ENCODE measurements around the gene STXBP6. TPM values are rescaled to one million over a fixed set of nuclear protein-coding genes. Genes with fewer than 3 reads are reported as not detected.

Gene STXBP6
- total RNA-seq, 2 experiments from 2014 or later, result not detected

DNA sequence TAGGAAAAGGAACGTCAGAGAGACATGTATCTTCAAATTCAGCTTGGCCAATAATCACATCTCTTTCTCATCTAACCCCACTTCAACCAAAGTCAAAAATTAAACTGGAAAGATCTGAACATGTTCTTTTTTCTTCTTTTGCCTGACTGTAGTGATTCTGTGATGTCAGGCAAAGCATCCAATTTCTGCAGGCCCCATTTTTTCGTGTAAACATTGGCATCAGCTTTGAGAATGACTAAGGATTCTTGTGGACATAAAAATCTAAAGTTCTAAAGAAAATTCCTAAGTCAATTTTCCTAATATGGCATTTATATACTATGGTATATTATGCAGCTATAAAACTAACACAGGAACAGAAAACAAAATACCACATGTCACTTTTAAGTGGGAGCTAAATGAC lies 89.1 kb downstream of the STXBP6 start:
- no peak overlapping the region for H3K27ac Mint-ChIP-seq
- no peaks in the 10 kb centered on the region for H3K9me3 Mint-ChIP-seq (ENCODE audit: low read depth)
- no peaks in the 10 kb centered on the region for H3K36me3 Mint-ChIP-seq
- ATAC-seq (no peak), DNase-seq (no peak)
- CTCF ChIA-PET, result no interaction called here
- H3K4me1 Mint-ChIP-seq, result no peaks in the 10 kb centered on the region
- H3K27me3 Mint-ChIP-seq, result peaks cover 4% of the 10 kb centered on the region
- no peak overlapping the region for H3K4me3 Mint-ChIP-seq

DNA sequence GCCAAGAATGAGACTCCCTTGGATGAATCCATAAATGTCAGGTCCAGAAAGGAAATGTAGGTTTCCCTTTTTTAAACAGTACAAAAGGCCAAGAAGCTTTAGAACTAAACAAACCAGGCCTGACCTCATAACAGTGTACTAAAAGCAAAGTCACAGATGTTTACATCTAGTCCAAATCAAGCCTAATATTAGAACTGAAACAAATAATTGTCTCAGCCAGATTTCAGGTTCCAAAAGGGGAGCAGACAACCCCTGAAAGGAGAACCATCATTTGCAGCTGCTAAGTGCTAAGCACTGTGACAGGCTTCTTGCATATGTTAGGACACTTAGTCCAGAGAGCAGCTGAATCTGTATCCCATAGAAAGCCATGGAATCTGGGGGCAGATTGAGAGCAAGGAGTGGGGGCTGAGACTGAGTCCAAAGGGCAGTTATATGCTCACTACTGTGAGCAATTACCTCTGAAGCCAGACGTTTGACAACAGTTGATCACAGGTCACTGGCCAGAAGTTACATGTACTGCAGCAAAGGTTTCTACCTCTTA lies 90.1 kb downstream of the STXBP6 start:
- Mint-ChIP-seq H3K9me3 (ENCODE audit: low read depth) (no peaks in the 10 kb centered on the region), H3K4me3 (no peak overlapping the region), H3K36me3 (no peaks in the 10 kb centered on the region), H3K27me3 (peaks cover 4% of the 10 kb centered on the region), H3K4me1 (no peaks in the 10 kb centered on the region), H3K27ac (no peak overlapping the region)
- ATAC-seq (no peak), DNase-seq (no peak)
- CTCF ChIA-PET, result no interaction called here

DNA sequence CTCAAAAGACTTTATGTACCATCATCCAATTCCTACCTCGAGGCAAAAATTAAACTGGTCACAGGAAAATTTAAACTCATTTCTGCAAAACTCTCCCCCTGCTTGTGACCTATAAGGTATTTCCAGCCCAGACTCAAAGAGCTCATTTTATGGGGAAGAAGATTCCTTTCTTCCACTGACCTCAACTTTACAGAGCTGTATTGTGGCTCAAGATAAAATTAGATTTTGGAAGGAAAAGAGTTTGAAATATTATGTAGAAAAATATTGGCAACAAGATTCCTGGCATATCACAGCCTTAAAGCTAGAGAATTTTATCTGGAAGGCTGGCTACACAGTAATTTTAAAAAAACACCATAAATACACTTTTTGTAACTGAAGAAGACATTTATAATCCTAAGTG lies 91.7 kb downstream of the STXBP6 start:
- H3K36me3 Mint-ChIP-seq, result no peaks in the 10 kb centered on the region
- H3K4me3 Mint-ChIP-seq, result no peak overlapping the region
- H3K9me3 Mint-ChIP-seq (ENCODE audit: low read depth), result no peaks in the 10 kb centered on the region
- DNase-seq, result no peak
- peaks cover 4% of the 10 kb centered on the region for H3K27me3 Mint-ChIP-seq
- H3K27ac Mint-ChIP-seq, result no peak overlapping the region
- H3K4me1 Mint-ChIP-seq, result no peaks in the 10 kb centered on the region
- ATAC-seq, result no peak
- CTCF ChIA-PET, result no interaction called here

DNA sequence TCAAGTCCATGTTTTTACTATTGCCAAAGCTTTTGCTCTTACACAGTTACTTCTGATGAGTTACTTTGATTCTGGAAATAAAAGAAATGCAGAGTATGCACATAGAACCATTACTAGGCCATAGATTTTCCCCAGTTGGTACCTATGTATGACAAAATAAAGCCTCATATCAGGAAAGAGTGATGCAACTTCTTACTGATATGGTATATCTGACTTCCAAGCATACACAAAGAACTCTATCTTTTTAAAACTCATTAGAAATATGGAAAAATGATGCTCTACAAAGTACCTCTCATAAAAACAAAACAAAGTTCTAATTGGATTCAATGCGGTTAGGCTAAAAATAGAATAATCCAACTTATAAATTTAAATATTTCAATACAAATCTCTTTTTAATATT lies 92.1 kb downstream of the STXBP6 start:
- Mint-ChIP-seq H3K4me1 (no peaks in the 10 kb centered on the region), H3K27me3 (peaks cover 4% of the 10 kb centered on the region), H3K4me3 (no peak overlapping the region), H3K36me3 (no peaks in the 10 kb centered on the region), H3K9me3 (ENCODE audit: low read depth) (no peaks in the 10 kb centered on the region), H3K27ac (no peak overlapping the region)
- DNase-seq (no peak), ATAC-seq (no peak)
- CTCF ChIA-PET, result no interaction called here

DNA sequence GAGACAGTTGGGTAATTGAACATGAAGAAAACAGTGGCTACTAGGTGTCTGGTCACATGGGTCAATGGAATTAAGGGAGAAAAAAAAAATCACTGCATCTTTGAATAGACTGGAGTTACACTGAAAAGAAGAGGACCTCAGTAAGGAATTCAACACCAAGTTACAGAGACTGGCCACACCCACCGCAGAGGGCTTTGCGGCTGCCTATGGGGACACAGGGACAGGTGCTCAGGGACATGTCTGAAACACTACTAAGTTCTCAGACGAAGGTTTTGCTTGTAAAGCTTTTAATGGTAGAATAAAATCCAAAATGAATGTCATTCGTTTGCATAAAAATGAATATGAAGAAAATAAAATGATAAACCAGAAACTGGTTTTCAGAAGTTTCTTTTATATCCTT lies 93.8 kb downstream of the STXBP6 start:
- CTCF ChIA-PET, result no interaction called here
- no peak overlapping the region for H3K4me3 Mint-ChIP-seq
- ATAC-seq, result no peak
- DNase-seq, result no peak
- H3K4me1 Mint-ChIP-seq, result no peaks in the 10 kb centered on the region
- H3K9me3 Mint-ChIP-seq (ENCODE audit: low read depth), result no peaks in the 10 kb centered on the region
- no peak overlapping the region for H3K27ac Mint-ChIP-seq
- peaks cover 4% of the 10 kb centered on the region for H3K27me3 Mint-ChIP-seq
- H3K36me3 Mint-ChIP-seq, result no peaks in the 10 kb centered on the region

DNA sequence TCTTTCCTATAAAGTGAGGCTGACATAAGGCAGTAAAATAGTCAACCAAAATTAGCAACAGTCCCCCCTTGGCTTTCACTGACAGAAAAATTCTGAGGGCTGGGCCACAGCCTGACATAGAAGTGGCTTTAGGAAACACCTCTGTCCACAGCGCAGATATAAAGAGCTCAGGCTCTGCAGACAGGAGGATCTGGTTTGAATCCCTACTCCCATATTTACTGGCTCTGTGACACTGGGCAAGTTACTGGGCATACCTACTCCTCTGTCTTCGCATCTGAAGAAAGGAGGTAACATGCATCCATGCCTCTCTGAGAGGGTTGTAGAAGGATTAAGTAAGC lies 95.3 kb downstream of the STXBP6 start:
- H3K4me3 Mint-ChIP-seq, result no peak overlapping the region
- ATAC-seq, result no peak
- H3K27me3 Mint-ChIP-seq, result no peaks in the 10 kb centered on the region
- no peak for DNase-seq
- CTCF ChIA-PET, result no interaction called here
- no peaks in the 10 kb centered on the region for H3K9me3 Mint-ChIP-seq (ENCODE audit: low read depth)
- H3K27ac Mint-ChIP-seq, result no peak overlapping the region
- H3K4me1 Mint-ChIP-seq, result no peaks in the 10 kb centered on the region
- no peaks in the 10 kb centered on the region for H3K36me3 Mint-ChIP-seq

DNA sequence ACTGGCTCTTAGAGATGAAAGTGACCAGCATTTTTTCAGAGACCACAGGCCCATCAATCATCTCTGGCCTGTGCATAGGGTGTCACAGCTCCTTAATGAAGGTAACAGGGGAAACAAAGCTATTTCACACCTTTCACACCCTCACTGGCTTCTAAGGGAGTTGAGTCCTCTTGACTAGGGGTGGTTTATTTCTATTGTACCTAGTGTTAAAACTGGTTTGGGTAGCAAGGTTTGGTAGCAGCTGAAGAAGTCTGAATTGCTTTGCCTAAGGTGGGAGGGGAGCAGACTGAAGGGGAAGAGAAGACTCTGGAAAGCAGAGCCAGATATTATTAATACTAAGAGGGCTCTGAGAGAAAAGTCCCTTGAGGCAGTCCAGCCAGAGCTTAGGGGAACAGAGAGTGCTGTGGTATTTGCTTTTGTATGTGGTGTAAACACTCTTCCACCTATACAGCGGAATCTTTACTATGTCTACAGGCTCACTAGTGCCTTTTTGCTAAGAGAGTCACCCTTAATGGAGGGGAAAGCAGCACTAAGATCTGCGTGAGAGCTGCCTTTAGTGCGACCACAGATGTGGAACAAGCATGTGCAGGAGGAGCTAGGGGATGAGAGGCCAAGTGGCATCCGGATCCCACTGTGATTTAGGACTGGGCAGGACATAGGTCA lies 95.8 kb downstream of the STXBP6 start:
- Mint-ChIP-seq H3K36me3 (no peaks in the 10 kb centered on the region), H3K9me3 (ENCODE audit: low read depth) (no peaks in the 10 kb centered on the region), H3K4me1 (no peaks in the 10 kb centered on the region), H3K27ac (no peak overlapping the region), H3K27me3 (no peaks in the 10 kb centered on the region), H3K4me3 (no peak overlapping the region)
- CTCF ChIA-PET, result no interaction called here
- ATAC-seq (no peak), DNase-seq (no peak)

DNA sequence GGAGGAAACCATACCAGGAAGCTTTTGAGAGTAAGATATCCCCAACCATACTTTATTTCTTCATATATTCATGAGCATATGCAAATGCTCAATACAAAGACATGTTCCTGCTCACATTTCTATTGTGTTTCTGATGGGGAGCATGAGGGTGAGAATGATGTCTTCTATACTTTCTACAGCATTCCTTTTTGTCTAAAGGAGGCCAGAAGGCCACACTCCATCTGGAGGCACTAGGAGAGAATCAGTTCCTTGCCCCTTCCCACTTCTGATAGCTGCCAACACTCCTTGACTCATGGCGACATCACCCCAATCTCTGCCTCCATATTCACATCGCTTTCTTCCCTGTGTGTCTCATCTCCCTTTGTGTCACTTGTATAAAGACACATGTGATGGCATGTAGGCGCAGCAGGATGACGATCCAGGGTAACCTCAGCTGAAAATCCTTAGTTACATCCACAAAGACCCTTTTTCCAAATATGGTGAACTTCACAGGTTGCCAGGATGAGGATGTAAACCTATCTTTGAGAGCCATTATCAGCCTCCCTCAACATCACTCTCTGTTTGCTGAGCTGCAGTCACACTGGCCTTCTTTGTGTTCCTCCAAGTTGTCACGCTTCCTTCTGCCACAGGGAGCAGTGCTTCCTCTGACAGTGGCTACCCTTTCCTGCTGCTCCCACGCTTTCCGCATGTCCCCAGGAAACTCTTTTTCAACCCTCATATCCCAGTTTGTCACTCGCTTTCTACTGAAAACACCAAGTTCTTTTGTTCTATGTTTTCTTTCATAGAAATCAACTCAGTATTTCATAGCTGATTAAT lies 96.9 kb downstream of the STXBP6 start:
- Mint-ChIP-seq H3K27ac (no peak overlapping the region), H3K9me3 (ENCODE audit: low read depth) (no peaks in the 10 kb centered on the region), H3K27me3 (no peaks in the 10 kb centered on the region), H3K36me3 (no peaks in the 10 kb centered on the region), H3K4me1 (no peaks in the 10 kb centered on the region), H3K4me3 (no peak overlapping the region)
- ATAC-seq (no peak), DNase-seq (no peak)
- CTCF ChIA-PET, result no interaction called here

DNA sequence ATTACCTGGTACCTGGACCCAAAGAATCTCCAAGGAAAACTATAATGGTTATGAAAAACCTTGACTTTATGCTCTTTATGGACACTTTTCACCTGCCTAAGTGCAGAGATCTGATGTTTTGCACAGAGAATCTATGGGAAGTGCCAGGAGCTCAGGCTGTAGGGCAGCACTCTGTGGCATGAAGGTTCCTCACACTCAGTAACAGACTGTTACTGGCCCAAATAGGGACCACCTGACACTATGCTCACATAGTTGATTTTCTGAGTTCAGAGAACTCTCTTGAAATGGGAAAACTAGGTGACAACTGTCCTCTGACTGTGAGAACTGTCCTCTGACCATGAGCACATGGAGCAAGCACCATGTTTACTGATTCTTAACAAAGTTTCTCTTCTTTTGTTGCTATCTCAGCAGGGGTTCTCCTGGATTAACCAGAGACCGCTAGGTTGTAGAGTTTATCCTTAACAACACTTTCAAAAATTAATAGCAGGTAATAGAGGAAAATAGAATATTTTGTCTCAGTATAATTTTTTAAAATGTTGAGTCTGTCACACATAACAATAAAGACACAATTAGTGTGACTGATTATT lies 101.6 kb downstream of the STXBP6 start:
- Mint-ChIP-seq H3K4me1 (no peaks in the 10 kb centered on the region), H3K9me3 (ENCODE audit: low read depth) (no peaks in the 10 kb centered on the region), H3K27me3 (no peaks in the 10 kb centered on the region), H3K36me3 (no peaks in the 10 kb centered on the region), H3K4me3 (no peak overlapping the region), H3K27ac (no peak overlapping the region)
- DNase-seq (no peak), ATAC-seq (no peak)
- CTCF ChIA-PET, result no interaction called here

DNA sequence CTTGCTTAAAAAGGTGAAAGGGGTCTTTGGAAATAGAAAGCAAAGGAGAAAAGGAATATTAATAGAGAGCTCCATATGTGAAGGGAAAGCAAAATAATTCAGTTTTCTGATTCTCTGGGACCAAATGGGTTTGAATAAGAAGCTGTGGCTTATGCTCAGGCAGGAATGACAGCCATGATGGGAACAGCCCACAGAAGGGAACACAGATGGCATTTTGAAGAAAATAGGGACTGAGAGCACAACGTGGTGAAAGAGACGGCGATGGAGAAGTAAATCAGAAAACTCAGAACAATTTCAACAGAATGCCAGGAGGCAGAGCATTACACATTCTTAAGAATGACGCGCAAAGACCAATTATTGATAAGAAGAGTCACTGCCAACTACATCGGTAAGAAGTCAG lies 102.8 kb downstream of the STXBP6 start:
- no peaks in the 10 kb centered on the region for H3K4me1 Mint-ChIP-seq
- no peaks in the 10 kb centered on the region for H3K27me3 Mint-ChIP-seq
- ATAC-seq (no peak), DNase-seq (no peak)
- no peak overlapping the region for H3K27ac Mint-ChIP-seq
- H3K9me3 Mint-ChIP-seq (ENCODE audit: low read depth), result no peaks in the 10 kb centered on the region
- CTCF ChIA-PET, result no interaction called here
- H3K36me3 Mint-ChIP-seq, result no peaks in the 10 kb centered on the region
- H3K4me3 Mint-ChIP-seq, result no peak overlapping the region

DNA sequence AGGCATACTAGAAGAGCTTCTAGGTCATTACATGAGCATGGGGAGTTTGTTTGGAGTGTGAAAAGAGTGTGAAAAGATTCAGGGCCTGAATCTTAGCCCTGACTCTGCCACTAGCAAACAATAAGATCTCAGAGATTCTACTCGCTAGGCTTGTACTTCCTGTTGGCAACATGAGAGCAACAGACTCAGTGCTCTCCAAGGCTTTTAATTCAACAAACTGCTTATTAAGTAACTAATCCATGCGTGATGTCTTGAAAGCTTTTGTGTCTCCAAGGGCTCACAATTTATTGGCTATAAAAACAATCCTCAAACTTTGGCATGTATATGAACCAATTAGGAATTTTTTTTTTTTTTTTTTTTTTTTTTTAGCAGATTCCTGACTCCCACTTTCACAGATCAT lies 105.1 kb downstream of the STXBP6 start:
- DNase-seq, result no peak
- H3K36me3 Mint-ChIP-seq, result no peaks in the 10 kb centered on the region
- CTCF ChIA-PET, result no interaction called here
- H3K9me3 Mint-ChIP-seq (ENCODE audit: low read depth), result no peaks in the 10 kb centered on the region
- no peak overlapping the region for H3K27ac Mint-ChIP-seq
- no peak for ATAC-seq
- H3K4me1 Mint-ChIP-seq, result no peaks in the 10 kb centered on the region
- H3K27me3 Mint-ChIP-seq, result no peaks in the 10 kb centered on the region
- no peak overlapping the region for H3K4me3 Mint-ChIP-seq

DNA sequence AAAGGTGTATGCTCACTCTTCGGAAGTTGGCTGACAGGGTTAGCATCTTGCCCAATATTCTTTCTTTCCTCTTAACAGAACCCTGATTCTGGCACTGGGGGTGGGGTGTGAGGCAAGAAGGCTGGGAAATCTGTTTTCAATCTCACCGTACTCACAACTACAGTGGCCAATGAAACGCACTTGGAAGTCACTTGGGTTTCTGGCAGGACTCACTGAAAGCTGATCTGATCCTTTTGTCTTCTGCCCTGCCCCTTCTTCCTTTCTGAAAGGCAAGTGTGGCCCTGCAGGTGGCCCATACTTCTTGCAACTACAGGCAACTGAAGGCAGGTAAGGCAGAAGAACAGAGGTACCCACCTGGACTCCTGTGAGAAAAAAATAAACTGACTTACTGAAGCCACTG lies 106.9 kb downstream of the STXBP6 start:
- H3K4me1 Mint-ChIP-seq, result no peaks in the 10 kb centered on the region
- H3K36me3 Mint-ChIP-seq, result no peaks in the 10 kb centered on the region
- H3K27me3 Mint-ChIP-seq, result no peaks in the 10 kb centered on the region
- ATAC-seq (no peak), DNase-seq (no peak)
- no peak overlapping the region for H3K4me3 Mint-ChIP-seq
- no peaks in the 10 kb centered on the region for H3K9me3 Mint-ChIP-seq (ENCODE audit: low read depth)
- H3K27ac Mint-ChIP-seq, result no peak overlapping the region
- CTCF ChIA-PET, result no interaction called here

DNA sequence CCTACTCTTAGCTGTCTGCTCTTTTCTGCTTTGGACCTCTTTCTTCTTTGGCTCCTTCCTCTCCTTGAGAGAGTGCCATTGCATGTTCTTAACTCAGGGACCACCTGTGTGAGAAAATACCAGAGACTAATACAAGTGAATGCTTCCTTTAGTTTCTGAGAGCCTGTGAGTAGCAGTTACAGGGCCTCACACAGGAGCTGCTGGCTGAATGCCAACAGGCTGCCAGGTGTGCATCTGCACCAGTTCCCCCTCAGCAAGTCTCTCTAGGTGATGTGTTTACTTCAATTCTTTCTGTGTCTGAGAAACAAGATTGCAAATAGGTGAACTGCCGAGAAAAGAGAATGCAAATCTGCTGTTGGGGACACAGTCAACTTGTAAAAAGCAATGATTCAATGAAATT lies 108.2 kb downstream of the STXBP6 start:
- no peaks in the 10 kb centered on the region for H3K4me1 Mint-ChIP-seq
- DNase-seq, result no peak
- no peaks in the 10 kb centered on the region for H3K36me3 Mint-ChIP-seq
- H3K9me3 Mint-ChIP-seq (ENCODE audit: low read depth), result no peaks in the 10 kb centered on the region
- H3K27me3 Mint-ChIP-seq, result no peaks in the 10 kb centered on the region
- no peak overlapping the region for H3K4me3 Mint-ChIP-seq
- CTCF ChIA-PET, result no interaction called here
- ATAC-seq, result no peak
- no peak overlapping the region for H3K27ac Mint-ChIP-seq

DNA sequence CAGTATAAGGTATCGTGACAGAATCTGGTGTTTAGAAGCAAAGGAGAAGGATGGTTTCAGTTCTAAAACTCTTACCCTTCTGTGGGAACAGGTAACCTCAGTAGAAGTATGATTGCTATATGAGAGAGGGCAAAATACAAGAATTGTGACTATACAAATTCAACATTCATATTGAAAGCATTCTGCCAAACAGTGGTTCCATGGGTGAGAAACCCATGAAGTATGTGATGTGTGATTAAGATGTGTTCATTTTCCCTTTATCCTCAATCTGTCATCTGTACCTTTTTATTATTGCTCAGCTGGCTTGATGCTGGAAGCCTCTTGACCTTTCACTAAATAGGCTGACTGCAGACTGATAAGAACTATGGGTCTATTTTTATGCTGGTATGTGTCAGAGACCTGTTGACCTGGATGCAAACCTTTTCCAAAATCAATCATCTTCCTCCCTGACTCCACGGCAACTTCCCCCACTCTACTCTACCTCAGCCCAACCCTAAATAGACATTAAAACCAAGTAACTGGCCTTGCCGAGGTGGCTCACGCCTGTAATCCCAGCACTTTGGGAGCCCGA lies 109.6 kb downstream of the STXBP6 start:
- Mint-ChIP-seq H3K27me3 (peaks cover under 1% of the 10 kb centered on the region), H3K36me3 (no peaks in the 10 kb centered on the region), H3K4me3 (no peak overlapping the region), H3K9me3 (ENCODE audit: low read depth) (no peaks in the 10 kb centered on the region), H3K27ac (no peak overlapping the region), H3K4me1 (no peaks in the 10 kb centered on the region)
- ATAC-seq, result no peak
- DNase-seq, result no peak
- CTCF ChIA-PET, result no interaction called here
